ENCODE data around the gene PPIF.

The PPIF gene

DNA sequence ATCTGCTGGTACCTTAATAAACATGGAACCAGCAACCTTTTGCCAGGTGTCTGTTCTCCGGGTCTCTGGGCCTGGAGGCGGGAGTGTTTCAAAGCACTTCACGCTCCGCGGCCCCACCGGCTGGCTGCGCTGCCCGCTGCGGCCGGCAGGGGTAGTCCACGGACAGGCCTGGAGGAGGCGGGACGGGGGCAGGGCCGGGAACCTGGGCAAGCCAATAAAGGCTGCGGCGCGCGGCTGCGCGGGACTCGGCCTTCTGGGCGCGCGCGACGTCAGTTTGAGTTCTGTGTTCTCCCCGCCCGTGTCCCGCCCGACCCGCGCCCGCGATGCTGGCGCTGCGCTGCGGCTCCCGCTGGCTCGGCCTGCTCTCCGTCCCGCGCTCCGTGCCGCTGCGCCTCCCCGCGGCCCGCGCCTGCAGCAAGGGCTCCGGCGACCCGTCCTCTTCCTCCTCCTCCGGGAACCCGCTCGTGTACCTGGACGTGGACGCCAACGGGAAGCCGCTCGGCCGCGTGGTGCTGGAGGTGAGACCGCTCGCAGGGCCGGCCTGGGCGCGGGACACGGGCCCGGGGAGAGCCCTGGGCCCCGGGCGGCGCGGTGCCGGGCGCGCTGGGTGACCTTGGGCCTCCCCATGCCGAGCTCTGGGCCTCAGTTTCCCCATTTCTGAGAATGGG is at the start of gene PPIF:
PPIF (plus strand) TSS at position 244 of the 668 bp plus-strand sequence; CDS start at position 324, 80 bp downstream.
- TF ChIP-seq GATA2 (IDR thresholded peaks at IDR 0.05; ENCODE audit: low read depth, low read length): no peak
- no peak for TF ChIP-seq GATA3 (IDR thresholded peaks at IDR 0.05; ENCODE audit: low read depth, low read length)

DNA sequence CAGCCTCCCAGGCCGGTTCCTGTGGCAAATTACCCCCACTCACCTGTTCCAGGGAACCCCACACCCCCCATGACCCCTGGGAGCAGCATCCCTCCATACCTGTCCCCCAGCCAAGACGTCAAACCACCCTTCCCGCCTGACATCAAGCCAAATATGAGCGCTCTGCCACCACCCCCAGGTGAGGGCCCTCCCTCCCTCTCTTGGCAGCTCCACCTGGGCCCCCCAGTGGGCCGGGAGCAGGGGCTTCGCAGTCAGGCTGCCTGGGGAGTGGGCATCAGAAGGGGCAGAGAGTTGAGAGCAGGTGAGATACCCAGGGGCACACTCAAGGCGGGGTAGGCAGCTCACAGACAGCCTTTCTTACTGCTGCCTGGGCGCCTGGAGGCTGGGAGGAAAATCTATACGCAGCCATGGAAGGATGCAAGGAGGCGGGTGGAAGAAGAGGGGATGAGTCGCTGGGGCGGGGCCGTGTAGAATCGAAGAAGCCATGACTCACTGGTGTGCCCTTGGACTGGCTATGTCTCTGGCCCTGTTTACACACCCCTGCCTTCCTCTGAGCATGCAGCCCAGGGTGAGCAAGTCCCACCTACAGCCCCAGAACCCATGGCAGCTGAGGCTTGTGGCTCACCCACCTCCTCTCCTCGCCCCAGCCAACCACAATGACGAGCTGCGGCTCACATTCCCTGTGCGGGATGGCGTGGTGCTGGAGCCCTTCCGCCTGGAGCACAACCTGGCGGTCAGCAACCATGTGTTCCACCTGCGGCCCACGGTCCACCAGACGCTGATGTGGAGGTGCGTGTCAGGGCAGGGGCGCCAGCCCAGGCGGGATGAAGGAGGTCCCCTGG is 48.6 kb upstream of the PPIF start:
- TF ChIP-seq GATA3 (IDR thresholded peaks at IDR 0.05; ENCODE audit: low read depth, low read length) (no peak), GATA2 (IDR thresholded peaks at IDR 0.05; ENCODE audit: low read depth, low read length) (no peak)

DNA sequence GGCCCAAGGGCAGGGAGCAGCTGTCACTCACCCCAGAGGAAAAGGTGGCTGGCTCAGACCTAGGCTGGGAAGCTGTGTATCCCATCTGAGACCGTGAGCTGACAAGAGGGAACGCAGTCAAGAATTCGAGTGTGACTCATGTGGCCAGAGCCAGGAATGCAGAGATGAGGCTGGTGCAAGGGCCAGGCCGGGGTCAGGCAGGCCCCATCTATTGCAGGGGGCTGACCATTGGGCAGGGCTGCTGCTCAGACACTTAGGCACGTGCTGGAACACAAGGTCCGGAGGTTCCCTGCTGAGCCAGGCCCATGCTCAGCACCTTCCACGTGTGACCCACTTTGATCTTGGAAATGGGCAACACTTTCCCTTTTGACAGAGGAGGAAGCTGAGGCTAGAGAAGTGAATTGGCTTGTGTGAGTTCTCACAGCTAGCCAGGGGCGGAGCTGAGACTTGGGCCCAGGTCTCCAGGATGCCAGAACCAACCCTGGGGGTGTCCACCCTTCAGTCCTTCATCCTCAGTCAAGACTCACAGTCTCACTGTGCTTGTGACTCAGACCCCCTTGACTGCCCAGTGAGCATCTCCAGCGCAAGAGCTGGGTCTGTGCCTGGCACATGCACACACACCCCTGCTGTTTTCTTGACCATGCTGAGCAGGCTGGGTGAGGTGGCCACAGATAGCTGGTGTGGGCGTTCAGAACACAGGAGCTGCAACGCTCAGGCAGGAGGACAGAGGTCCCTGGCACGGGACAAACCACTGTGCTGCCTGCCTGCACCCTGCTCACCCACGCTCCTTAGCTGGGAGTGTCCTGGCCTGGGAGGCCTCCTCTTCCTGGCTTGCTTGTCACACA is 47.6 kb upstream of the PPIF start:
- no peak for TF ChIP-seq GATA2 (IDR thresholded peaks at IDR 0.05; ENCODE audit: low read depth, low read length)
- no peak for TF ChIP-seq GATA3 (IDR thresholded peaks at IDR 0.05; ENCODE audit: low read depth, low read length)

DNA sequence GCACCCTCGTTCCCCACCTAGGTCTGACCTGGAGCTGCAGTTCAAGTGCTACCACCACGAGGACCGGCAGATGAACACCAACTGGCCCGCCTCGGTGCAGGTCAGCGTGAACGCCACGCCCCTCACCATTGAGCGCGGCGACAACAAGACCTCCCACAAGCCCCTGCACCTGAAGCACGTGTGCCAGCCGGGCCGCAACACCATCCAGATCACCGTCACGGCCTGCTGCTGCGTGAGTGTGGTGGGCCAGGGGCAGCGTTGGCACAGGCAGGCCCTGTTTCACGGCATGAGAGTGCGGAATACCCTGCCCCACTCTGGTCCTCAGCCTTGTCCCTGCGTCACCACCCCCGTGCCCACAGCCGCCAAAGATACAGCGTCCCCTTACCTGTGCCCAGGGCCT is 46.6 kb upstream of the PPIF start:
- no peak for TF ChIP-seq GATA3 (IDR thresholded peaks at IDR 0.05; ENCODE audit: low read depth, low read length)
- no peak for TF ChIP-seq GATA2 (IDR thresholded peaks at IDR 0.05; ENCODE audit: low read depth, low read length)

DNA sequence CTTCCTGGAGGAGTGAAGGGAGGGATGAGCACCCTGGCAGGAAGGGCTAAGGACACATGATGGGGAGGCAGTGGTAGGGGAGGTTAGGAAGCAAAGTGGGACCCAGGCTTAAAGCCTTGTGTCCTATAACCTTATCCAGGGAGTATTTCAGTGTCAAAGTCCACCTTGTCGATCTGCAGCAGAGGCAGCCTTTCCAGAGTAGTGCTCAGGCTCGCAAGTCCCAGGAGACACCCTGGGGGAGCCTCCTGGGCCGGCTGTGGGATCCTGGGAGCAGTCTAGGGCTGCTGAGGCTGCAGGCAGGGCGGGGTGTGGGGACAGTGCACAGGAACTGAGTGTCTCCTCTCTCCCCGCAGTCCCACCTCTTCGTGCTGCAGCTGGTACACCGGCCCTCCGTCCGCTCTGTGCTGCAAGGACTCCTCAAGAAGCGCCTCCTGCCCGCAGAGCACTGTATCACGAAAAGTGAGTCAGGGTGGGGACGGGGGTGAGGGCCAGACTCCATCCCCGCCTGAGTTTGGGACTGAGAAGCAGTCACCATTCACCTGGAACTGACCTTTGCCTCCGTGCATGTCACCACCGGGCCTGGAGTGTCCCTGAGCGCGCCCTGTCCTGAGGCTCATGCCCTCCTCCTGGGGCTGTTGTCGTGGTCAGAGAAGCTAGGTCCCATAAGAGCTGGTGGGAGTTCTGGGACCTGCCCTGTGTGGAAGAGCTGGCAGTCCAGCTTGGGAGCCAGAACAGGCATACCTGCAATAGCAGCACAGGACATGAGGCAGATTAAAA is 45.3 kb upstream of the PPIF start:
- TF ChIP-seq GATA3 (IDR thresholded peaks at IDR 0.05; ENCODE audit: low read depth, low read length): no peak
- no peak for TF ChIP-seq GATA2 (IDR thresholded peaks at IDR 0.05; ENCODE audit: low read depth, low read length)

DNA sequence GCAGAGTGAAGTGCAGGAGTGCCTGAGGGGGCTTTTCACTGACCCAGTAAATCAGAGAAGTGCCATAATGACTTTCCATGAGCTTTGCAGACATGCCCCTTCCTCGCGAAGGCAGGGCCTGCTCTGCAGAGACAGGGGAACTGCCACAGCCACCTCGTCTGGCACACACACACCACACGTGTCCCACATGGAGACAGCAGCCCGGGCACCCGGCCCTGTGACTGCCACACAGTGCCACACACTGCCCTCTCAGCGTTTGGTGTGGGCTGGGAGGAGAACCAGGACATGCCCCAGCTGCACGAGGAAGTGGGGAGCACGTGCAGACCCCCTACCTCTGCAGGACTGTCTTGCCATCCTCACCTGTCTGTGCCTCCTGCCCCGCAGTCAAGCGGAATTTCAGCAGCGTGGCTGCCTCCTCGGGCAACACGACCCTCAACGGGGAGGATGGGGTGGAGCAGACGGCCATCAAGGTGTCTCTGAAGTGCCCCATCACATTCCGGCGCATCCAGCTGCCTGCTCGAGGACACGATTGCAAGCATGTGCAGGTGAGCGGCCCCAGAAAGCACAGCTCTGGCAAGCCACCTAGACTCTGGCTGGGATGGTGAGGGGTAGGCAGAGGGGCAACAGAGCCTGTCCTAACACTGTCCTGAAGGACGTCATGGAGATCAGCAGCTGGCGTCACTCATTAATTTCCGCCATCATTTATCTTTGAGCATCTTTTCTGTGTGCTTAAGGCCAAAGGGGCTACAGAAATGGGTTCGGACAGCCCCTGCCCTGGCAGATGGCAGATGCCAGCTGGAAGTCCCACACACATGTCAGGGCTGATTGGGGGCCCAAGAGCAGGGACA is 43.4 kb upstream of the PPIF start:
- TF ChIP-seq GATA3 (IDR thresholded peaks at IDR 0.05; ENCODE audit: low read depth, low read length): no peak
- TF ChIP-seq GATA2 (IDR thresholded peaks at IDR 0.05; ENCODE audit: low read depth, low read length): peak; percentile 62

DNA sequence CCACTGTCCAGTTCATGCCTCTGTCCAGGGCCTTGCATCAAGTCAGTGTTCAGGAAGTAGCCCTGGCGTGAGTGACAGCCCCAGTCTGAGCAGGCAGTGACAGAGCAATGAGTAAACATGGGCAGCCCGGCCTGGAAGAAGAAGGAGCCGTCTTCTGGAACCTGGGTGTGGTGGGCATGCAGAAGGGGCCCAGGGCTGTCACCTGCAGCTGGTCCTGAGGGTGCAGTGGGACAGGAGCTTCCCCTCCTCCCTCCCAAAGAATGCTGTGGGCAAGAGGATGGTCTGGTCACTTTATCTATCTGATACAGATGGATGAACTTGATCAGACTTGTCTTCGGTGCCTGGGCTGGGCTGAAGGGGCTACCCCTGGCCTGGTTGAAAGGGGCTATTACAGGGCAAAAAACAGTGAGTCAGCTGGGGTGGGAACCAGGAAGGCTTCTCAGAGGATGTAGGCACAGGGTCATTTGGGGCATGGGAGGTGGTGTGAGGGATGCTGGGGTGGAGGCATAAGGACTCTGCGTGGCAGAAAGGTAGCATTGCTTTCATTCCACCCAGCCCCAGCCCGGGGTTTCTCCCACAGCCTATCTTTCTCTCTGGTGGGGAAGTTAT is 42.7 kb upstream of the PPIF start:
- TF ChIP-seq GATA3 (IDR thresholded peaks at IDR 0.05; ENCODE audit: low read depth, low read length) (no peak), GATA2 (IDR thresholded peaks at IDR 0.05; ENCODE audit: low read depth, low read length) (no peak)

DNA sequence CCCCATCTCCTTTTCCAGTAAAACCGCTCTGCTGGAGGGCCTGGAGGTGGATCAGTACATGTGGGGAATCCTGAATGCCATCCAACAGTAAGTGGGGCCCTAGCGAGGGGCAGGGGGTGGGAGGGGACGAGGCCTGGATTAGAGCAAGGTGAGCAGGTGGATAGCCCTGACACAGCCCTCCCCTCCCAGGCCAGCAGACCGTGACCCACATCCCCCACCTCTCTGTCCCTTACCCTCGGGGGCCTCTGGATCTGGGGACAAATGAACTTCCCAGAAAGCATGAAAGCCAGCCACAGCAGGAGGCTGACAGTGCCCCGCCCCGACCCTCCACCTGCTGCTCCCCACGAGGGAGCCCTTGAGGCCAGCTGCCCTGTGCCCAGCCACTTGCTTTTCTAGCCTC is 41.8 kb upstream of the PPIF start:
- no peak for TF ChIP-seq GATA2 (IDR thresholded peaks at IDR 0.05; ENCODE audit: low read depth, low read length)
- no peak for TF ChIP-seq GATA3 (IDR thresholded peaks at IDR 0.05; ENCODE audit: low read depth, low read length)

DNA sequence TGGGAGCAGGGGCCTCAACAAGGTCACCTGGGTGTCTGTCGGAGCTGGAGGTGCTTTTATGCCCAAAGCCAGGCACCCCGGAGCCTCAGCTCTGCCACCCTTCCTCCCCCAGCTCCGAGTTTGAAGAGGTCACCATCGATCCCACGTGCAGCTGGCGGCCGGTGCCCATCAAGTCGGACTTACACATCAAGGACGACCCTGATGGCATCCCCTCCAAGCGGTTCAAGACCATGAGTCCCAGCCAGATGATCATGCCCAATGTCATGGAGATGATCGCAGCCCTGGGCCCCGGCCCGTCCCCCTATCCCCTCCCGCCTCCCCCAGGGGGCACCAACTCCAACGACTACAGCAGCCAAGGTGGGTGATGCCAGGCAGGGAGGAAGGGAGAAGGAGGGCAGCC is 41.3 kb upstream of the PPIF start:
- no peak for TF ChIP-seq GATA3 (IDR thresholded peaks at IDR 0.05; ENCODE audit: low read depth, low read length)
- no peak for TF ChIP-seq GATA2 (IDR thresholded peaks at IDR 0.05; ENCODE audit: low read depth, low read length)

DNA sequence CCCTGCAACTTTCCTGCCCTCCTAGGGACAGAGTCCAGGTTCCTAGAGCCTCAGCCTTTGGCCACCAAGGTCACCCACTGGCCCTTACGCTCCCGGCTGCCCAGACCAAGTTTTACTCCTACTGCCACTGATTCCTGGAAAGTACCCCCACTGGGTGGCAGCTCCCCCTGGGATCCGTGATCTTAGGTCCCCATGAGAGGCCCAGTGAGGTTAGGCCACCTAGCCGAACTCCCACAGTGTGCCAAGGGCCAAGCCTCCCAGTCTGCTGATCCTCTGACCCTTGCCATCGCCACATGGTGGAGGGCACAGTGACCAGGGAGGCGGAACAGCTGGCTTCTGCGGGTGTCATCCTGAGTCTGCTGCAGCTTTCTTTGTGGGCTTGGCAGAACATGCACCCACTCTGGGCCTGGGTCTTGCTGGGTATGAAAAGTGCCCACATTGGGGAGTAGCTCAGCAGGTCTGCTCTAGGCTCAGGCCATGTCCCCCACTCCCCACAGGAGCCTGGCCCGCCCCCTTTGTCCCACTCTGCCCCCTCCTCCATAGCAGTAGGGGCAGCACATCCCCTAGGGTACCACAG is 40.5 kb upstream of the PPIF start:
- TF ChIP-seq GATA2 (IDR thresholded peaks at IDR 0.05; ENCODE audit: low read depth, low read length) (no peak), GATA3 (IDR thresholded peaks at IDR 0.05; ENCODE audit: low read depth, low read length) (no peak)

DNA sequence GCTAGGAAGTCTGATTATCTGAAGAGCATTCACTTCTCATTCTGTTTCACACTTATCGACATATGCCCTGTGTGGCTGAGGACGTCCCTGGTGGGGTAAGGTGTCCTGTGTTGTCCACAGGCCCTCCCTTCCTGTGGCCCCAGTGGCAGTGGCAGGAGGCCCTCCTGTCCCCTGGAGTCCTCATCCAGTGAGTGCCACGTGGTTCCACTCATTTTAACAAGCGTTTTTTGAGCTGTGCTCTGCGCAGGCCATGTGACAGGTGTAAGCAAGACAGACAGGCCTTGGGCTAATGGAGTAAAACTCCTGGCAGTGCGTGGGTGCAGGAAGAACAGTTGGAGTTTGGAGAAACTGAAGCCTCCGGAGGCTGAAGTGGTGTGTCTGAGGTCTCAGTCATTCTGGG is 39.3 kb upstream of the PPIF start:
- TF ChIP-seq GATA2 (IDR thresholded peaks at IDR 0.05; ENCODE audit: low read depth, low read length) (no peak), GATA3 (IDR thresholded peaks at IDR 0.05; ENCODE audit: low read depth, low read length) (no peak)
